GM19463 (cell line): ENCODE measurements around the gene FASLG.
"Not testable (repeated sequence)": the region's sequence is repeated elsewhere in the genome, so short reads cannot be mapped to it uniquely, and the experiment has no call there.

Source experiments
- ATAC-seq: cut with Tn5 transposase; IDR thresholded peaks from one replicate; pipeline ENCODE4 v1.9.1; 2021; ENCODE audit warnings: mild to moderate bottlenecking, moderate library complexity; ENCODE audit not compliant: unreplicated experiment

FASLG gene

DNA sequence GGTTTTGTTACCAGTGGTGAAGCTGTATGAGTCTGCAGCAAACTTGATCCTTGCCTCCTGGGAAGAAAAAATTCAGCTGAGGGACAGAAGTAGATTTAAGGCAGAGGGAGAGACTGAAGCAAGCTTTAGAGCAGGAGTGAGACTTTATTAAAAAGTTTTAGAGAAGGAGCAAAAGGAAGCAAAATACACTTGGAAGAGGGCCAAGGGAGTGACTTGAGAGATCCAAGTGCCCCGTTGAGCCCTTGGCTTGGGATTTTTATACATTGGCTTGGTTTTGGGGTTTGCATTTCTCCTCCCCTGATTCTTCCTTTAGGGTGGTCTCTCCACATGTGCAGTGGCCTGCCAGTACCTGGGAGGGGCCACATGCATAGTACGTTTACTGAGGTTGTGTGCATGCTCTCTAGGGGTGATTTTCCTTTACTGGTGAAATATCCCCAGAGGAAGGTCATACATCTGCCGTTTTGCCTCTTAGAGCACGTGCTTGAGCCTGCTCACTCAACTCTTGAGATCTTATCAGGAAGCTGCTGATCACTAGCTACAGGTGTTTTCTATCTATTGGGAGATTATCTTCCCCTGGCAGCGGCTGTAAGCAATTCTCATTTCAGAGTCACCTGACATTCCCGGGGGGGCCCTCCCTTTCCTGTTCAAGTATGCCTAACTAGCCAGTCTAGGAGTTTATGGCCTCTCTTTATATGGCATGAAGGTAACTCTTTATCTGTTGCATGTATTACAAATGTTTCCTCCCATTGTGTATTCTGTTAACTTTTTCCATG, 20.3 kb downstream of the FASLG start:
- no peak for ATAC-seq

GRCh38 chr1:172680244-172680643, 21.3 kb downstream of the FASLG start:
- ATAC-seq, result no peak

DNA sequence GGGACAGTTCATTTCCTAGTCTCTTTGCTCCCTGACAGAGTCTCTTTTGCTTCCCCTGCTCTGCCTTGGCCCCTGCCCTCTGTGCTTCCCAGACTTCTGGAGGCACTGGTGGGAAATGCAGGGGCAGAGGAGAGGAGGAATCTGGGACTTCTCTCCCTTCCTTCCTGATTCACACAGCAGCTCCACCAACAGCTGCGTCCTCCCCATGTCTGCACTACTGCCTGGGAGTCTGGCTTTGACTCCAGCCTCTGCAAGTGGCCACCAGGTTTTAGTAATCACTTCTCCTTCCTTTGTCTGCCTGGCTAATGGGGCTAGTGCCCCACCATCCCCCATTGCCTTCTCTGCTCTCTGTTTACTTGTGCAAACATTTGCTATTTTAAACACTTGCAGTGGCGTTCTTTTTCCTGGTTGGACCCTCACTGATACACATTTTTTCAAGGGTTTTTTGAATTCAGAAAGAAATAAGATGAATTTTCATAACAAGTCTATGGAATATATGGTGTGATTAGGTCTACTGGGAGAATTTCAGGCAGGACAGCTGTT, 21.9 kb downstream of the FASLG start:
- ATAC-seq, result no peak

DNA sequence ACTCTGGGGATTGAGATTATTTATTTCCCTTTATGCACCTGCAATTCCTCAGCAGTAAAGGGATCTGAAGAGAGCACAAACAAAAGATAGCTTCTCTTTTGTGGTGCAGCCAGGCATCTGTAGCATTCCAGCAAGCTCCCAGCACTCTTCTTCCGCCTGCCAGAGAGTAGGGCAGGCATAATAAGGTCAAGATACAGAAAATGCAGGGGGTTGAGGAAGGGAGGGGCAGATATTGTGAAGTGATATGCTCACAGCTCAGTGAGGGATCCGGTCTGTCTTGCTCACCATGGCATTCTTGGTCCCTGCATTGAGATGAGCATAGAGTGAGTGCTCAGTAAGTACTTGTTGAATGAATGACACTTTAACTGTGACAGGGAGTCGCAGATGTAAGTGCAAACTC, 23.9 kb downstream of the FASLG start:
- no peak for ATAC-seq

GRCh38 chr1:172686143-172686542, 27.2 kb downstream of the FASLG start:
- no peak for ATAC-seq

DNA sequence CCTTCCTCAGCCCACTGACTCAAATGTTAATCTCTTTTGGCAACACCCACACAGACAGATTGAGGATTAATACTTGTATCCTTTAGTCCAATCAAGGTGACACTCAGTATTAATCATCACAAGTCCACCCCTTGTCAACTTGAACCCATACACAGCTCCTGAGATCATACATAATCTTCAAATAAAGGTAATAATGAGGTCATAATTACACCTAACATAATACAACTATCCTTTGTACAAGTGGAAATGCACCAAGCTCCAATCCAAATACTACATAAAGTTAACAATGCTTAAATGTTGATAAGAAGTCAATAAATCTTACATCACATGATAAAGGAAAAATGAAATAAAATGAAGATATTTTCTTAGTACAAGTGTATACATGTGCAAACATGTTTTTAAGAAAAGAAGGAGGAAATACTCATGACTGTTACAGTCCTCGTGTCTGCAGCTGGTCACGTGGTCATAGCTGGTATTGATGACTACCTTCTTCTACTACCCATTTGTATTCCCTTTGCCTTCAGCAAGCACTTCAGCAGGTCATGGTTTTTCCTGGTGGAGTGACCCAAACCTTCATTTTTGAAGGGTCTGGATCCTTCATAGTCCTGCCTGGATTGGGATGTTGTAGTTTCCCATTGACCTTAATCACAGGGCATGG, 29.7 kb downstream of the FASLG start:
- ATAC-seq, result not testable (repeated sequence)

DNA sequence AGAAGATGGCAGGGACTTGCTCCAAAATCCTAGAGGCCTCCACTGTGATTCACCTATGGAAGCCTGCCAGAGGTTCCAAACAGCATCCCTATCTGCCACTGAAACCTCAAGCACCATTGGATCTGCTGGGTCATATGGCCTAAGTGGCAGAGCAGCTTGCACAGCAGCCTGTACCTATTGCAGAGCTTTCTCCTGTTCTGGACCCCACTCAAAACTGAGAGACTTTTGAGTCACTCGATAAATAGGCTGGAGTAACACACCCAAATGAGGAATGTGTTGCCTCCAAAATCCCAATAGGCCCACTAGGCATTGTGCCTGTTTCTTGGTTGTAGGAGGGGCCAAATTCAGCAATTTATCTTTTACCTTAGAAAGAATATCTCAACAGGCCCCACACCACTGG, 32.0 kb downstream of the FASLG start:
- not testable (repeated sequence) for ATAC-seq

DNA sequence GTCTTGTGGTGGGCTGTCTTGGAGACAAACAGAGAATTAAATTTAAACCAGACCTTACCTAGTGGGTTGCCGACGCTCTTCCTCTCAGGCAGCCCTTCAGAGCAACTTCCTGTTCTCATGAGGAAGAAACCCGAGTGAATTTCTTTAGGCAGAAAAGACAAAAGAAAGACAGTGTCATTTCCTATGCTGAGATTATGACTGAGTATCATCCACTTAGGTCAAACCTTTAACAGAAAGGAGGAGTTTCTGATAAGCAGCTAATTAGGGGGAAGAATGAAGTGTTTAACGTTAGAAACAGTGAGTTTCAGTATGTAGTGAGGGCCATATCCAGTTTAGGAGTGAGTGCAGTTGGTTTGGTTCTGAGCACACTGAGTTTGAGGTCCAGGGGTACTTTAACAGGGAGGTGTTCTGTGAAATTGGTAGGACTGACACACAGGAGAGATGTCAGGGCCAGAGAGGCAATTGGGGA, 38.7 kb downstream of the FASLG start:
- ATAC-seq, result peak; percentile 28

DNA sequence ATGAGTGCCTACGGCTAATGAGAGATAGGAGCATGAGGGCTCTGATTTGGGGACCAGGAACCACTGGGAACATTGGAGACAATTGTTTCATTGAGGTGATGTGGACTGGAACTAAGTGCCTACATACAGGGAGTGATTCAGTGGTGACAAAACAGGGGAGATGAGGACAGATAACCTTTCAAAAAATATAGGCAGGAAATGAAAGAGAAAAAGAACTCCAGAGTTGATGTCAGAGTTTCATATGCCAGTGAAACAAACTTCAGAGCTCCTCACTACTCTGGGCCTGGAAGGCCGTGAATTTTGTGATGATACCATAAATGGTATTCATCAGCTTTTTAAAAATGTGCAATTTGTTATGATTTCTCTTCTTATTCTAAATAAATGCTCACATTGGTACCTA, 39.3 kb downstream of the FASLG start:
- no peak for ATAC-seq

DNA sequence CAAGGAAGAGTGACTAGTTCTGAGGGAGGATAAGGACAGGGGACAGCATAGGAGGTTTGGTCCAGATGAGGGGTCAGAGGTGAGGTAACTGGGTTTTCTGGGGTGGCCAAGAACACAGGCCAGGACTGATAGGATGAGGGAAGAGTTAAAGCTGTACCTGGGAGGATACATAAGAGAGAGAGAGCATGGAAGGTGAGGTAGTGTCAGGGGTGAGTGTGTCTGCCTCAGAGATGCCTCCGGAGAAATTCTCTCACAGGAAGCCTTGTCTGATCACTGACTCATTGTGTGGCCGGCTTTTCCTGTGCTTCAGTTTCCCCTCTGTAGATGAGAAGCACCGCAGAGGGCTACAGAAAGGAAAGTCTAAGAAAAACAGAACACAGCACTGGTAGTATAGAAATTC, 40.2 kb downstream of the FASLG start:
- ATAC-seq, result peak; percentile 76

DNA sequence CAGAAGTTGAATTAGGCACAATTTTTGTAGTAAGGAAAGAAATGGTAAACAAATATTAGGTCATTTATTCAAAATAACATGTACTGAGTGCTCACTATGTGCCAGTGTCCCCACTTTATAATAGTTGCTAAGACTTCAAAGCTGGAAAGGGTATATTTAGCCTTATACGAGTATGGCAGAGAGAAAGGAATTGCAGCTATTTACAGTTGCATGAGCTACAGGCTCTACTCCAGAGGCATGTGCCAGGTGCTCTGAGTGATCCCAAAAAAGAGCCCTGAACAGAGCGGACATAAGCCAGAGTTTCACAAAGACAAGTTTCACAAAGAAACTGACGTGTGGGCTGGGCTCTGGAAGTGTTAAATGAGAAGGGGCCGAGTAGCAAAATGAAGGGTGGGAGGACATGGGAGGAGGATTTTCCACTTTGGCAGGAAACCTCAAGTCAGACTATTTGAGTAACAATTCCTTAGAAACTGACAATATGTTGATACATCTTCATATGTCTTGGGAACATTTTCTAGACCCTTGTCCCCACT, 40.9 kb downstream of the FASLG start:
- no peak for ATAC-seq

DNA sequence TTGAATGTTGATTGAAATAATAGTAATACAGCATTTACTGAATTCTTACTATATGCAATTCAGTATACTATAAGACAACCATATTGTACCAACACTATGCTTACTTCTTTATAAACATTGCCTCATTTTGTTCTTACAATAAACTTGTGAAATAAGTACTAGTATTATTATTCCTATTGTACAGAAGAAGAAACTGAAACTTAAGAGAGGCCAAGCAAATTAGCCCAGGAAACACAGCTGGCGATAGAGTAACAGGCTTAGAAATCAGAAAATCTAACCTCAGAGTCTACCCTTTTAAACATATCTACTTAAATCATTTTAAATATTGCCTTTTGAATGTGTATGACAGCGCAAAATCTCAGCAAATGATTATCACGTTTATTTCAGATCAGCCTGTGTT, 41.7 kb downstream of the FASLG start:
- no peak for ATAC-seq

DNA sequence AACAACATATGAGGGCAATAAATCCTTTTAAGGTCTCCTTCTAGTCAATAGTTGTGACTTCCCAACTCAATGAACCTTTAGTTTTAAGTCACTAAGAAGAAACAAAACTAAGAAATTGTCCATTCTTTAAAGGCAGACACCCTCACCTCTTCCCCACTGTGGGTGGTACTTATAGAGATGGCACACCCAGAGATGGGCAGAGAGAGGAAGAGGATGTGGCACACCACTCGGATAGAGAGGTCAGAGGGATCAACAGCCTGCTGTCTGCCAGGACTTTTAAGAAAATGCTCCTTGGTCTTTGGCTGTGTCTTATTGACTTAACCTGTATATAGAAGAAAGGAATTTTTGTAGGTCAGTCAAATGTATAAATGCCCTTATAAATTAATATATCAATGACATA, 45.1 kb downstream of the FASLG start:
- no peak for ATAC-seq

- ATAC-seq, result no peak
Measured at GRCh38 chr1:172704420-172705210, 45.7 kb downstream of the FASLG start.

DNA sequence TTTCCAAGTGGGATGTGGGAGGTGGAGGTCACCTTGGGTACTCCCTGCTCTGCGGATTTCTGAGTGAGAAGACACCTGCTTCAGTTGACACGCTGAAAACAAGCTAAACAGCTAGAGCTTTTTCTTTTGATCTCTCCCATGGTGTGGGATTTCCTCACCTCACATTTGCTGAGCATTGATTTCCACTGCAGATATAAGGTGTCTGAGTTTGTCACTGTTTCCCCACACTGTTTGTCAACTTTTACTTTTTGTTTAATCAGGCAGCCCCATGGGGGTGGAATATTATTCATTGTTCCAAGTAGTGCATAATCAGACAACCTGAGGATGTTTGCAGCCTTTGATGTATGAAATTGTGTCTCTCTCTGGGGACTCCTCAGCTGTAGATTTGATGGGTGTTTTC, 49.5 kb downstream of the FASLG start:
- no peak for ATAC-seq

GRCh38 chr1:172711558-172711957, 52.7 kb downstream of the FASLG start:
- ATAC-seq, result no peak

- ATAC-seq, result no peak
Measured at GRCh38 chr1:172713466-172713865, 54.6 kb downstream of the FASLG start.
